Stimulated activated CD8-positive, alpha-beta memory T cell treated with anti-CD3 and anti-CD28 coated beads, Interleukin-4, amount 100 ng/mL, for 4 hours (primary cell): Measurements from ENCODE around the gene NEURL4.
A peak's percentile ranks its signal among the peaks of the same experiment; 100 is the strongest.
"Not testable (repeated sequence)": the region's sequence is repeated elsewhere in the genome, so short reads cannot be mapped to it uniquely, and the experiment has no call there.

Experiments
- DNase-seq, 2 donors: peaks; one replicate each; pipeline ENCODE4 v3.0.0-alpha.2; 2020; ENCODE audit warnings: low read depth in 2 of 2, low spot score in 1 of 2

NEURL4 gene

DNA sequence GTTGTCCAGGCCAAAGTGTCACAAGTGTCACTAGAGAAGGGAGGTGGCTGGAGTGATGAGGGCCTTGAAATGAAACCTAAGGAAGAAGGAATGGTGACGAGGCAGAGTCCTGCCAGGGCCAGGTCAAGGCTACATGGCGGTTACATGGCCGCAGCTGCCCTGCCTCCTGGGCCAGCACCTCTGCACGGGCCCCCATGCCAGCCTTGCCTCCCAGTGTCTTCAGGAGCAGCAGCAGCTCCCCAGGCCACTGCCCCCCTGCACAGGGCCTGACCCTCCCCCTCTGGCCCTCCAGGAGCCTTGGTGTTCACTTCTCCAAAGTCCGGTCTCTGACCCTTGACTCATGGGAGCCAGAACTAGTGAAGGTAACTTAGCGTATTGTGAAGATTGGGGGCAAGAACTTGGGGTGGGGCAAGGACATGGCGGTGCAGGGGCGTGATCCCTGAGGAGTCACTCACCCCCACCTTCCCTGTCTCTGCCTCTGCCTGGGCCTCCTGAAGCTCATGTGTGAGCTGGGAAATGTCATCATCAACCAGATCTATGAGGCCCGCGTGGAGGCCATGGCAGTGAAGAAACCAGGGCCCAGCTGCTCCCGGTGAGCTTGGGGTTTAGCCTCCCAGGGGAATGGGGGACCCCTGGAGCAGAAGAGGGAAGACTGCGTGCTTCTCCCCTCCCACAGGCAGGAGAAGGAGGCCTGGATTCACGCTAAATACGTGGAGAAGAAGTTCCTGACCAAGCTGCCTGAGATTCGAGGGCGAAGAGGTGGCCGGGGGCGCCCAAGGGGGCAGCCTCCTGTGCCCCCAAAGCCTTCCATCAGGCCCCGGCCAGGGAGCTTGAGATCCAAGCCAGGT, 18.7 kb upstream of the NEURL4 start:
- no peak for DNase-seq

DNA sequence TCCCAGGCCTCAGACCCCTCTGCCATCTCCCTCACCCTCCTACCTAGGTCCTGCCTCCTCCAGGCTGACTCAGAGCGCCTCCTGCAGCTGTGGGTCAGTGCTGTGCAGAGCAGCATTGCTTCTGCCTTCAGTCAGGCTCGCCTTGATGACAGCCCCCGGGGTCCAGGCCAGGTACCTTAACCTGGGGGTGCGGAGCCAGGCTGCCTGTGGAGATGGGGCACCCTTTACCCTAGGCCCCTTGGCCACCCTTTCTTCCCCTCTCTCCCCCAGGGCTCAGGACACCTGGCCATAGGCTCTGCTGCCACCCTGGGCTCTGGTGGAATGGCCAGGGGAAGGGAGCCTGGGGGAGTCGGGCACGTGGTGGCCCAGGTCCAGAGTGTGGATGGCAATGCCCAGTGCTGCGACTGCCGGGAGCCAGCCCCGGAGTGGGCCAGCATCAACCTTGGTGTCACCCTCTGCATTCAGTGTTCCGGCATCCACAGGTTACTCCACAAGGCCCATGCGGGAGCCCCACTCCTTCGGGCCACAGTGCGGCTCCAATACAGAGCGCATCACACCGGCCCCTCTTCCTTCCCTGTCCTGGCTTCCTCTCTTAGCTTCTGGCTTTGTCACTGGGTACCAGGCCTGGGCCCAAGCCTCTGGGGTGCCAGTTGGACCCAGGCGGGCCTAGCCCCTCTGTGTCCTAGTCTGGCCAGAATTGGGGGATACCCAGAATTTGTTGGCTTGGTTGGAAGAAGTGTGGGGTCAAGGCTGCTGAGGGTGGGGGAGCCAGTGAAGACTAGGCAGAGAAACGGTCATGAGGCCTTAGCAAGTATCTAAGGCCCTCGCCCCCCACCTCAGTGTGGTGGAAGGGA, 17.9 kb upstream of the NEURL4 start:
- DNase-seq: no peak

DNA sequence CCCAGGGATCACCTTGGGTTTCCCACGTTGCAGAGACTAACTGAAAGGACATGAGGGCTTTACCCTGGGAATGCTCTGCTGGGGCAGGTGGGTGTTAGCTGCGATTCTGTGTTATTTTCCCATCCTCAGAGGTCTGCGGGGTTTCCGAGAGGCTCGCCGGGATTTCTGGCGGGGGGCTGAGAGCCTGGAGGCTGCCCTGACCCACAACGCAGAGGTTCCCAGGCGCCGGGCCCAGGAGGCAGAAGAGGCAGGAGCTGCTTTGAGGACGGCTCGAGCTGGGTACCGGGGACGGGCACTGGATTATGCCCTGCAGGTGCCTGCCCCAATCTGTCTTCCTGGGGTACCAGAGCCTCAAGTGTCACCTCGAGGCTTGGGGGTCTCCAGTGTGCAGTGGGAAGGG, 14.1 kb upstream of the NEURL4 start:
- no peak for DNase-seq

DNA sequence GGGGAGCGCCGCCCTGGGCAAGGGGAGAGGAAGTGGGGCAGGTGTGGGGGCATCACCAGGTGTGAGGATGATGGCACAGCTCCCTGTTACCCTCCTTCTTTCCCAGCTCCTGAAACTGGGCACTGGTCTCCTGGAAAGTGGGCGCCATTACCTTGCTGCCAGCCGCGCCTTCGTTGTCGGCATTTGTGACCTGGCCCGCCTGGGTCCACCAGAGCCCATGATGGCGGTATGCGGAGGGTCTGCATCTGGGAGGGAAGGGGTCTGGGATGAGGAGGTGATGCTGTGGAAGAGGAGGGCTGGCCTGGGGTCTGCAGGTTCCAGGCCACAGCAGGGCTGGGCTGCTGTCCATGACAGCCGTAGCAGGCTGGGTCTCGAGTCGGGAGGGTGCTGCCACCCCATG, 12.7 kb upstream of the NEURL4 start:
- DNase-seq: no peak

DNA sequence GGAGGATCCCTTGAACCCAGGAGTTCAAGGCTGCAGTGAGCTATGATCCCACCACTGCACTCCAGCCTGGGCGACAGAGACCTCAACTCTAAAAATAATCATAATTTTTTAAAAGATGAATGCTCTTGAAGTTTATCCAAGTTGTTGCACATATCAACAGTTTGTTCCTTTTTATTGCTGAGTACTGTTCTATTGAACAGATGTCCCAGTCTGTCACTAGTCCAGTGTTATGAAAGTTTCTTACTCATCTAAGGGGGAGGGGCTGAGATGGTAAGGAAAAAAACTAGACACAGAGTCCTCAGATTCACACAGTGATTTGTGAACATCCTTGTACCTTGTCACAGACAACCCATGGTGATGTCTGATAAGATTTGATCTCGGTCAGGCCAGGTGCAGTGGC, 11.0 kb upstream of the NEURL4 start:
- no peak for DNase-seq

DNA sequence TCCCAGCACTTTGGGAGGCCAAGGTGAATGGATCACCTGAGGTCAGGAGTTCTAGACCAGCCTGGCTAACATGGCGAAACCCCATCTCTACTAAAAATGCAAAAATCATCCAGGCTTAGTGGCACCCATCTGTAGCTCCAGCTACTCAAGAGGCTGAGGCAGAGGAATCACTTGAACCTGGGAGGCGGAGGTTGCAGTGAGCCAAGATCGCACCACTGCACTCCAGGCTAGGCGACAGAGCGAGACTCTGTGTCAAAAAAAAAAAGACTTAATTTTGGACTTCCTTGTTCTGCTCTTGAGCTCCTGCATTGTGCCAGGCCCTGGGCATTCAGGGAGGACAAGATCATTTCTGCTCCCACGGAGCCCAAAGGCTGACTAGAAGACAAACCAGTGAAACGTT, 8.5 kb upstream of the NEURL4 start:
- DNase-seq: not testable (repeated sequence)

DNA sequence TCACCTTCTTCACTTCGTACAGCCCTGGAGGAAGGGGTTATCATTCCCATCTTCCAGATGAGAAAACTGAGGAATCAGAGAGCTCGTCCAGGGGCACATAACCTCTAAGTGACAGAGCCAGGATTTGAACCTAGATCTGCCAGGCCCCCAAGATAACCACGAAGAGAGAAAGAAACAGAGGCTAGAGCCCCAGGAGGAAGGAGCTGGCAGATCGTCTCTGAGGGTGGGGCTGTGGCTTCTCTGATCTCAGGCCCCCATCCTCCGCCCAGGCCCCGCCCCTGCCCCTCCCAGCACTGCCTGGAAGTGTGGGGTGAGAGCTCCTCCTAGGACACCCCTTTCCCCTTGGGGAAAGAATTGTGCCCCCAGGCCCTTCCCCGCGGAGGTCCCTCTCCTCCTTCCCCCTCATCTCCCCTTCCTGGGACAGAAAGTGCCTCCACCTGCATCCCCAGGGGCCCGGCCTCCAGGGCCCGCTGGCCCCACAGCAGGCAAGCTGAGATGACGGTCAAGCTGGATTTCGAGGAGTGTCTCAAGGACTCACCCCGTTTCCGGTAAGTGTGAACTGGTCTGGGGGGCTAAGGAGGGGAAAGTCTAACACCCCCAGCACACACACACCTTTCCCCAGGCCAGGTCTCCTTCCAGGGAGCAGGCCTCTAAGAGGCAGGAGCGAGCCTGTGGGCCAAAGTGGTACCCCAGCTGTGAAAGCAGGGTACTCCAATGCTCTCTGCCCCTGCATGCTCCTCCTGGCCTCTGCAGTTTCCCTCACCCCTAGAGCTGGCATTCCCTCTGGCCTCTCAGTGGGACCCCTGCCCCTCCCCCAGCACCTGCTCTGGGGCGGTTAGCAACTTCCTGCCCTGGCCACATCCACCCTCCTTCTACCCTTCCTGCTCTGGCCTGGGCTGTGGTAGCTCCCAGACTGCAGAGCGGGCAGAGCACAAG, 7.4 kb upstream of the NEURL4 start, which contains the start of gene ACAP1:
Gene ACAP1, plus strand, starts transcription at position 290 of the 936 bp plus-strand sequence. Its CDS starts 206 bp downstream, at position 496.
- peak; percentile 66 to 72 for DNase-seq

DNA sequence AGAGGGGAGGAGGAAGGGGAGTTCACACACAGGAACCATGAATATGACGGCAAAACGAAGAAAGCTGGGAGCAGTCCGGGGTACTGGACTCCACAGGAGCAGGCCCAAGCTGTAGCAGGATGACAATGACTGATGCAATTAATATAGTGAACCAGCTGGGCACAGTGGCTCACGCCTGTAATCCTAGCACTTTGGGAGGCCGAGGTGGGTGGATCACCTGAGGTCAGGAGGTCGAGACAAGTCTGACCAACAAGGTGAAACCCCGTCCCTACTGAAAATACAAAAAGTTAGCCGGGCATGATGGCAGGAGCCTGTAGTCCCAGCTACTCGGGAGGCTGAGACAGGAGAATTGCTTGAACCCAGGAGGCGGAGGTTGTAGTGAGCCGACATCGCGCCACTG, 6.6 kb upstream of the NEURL4 start:
- not testable (repeated sequence) for DNase-seq

DNA sequence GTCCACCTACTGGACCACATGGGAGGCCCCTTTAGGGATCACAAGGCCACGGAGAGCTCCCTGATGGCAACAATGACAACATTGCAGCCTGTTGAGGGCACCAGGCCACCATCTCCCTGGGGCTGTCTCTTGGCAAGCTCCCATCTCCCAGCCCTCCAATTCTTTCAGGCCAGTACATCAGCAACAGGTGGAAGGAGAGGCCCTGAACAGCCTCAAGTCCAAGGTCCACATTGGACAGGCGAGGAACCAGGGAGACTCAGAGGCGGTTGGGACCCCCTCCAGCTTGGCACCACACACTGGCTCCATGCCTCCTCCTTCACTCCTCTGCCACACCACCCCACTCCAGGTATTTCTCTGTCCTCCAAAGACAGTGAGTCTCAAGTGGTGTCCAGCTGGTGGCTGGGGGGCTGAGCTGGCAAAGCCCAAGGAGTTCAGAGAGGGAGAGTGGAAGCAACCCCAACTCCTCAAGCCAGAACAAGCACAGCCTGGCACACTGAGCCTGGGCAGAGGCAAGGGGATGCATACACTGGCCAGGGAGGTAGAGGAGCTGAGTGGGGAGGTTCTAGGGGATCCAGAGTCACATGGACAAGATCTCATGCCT, 5.9 kb upstream of the NEURL4 start:
- no peak for DNase-seq

DNA sequence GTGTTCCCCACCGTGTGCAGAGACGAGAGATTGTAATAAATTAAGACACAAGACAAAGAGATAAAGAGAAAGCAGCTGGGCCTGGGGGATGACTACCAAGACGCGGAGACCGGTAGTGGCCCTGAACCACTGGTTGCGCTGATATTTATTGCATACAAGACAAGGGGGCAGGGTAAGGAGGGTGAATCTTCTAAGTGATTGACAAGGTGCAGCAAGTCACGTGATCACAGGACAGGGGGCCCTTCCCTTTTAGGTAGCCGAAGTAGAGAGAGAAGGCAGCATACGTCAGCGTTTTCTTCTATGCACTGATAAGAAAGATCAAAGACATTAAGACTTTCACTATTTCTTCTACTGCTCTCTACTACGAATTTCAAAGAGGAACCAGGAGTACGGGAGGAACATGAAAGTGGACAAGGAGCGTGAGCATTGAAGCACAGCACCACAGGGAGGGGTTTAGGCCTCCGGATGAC, 3.5 kb upstream of the NEURL4 start:
- DNase-seq: not testable (repeated sequence)

DNA sequence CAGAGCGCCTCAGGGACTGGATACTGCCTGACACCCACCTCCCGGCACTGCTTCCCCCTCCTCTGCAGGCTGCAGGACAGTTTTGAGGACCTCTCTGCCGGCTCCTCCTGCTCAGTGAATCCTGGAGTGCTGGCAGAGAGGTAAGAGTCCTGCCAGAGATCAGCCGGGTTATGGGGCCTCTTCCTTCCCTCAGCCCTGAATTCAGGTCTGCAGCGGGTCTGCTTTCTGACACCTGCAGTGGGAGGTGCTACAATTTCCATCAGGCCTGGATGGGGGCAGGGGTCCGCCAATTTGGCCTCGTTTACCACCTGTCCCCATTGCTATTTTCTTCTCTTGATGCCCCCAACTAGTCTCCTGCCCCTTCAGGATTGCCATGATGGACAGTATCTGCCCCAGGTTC, 3.0 kb upstream of the NEURL4 start:
- DNase-seq: no peak

DNA sequence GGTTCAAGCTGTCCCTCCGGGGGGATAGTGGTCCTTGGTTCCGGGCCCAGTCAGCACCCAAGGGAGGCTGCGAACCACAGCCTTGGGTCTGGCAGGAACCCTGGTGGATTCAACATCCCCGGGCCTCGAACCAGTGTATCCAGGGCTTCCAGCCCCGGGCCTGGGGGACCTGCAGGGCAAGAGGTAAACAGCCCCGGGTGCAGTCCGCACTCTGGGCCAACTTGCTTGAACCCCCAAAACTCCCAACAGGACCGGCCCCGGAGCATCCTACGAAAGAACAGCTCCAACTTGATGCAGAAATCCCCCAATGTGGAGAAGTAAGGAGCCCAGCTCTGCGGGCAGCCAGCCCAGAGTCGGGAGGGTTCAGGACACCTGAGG, 1.5 kb upstream of the NEURL4 start:
- no peak for DNase-seq

DNA sequence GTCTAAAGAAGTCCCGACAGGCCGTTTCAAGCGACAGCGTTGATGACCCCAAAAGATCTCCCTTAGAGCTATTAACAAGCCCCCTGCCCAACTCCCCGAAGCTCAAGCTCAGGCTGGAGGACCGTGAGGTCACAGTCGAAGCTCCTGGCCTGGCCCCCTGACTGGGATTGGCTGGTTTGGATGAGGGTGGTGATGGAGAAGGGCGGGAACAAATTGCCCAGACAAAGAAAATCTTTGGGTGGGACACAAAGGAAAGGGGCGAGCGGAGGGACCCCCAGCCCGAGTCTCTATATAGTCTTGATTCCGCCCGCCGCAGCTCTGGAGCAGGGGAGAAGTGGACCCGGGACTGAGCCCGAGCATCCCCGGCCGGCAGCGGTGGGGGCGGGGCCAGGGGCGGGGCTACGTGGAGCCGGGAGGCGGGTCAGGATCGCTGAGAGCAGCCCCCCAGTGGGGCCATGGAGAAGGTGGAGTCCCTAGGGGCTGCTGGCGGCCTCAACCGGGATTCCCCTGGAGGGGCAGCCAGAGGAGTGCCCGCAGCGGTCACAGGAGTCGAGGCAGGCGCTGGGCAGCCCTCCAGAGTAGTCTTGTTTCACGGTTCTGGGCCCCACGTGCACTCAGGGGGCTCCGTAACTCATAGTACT, 982 bp upstream of the NEURL4 start:
- peak; percentile 43 to 58 for DNase-seq

DNA sequence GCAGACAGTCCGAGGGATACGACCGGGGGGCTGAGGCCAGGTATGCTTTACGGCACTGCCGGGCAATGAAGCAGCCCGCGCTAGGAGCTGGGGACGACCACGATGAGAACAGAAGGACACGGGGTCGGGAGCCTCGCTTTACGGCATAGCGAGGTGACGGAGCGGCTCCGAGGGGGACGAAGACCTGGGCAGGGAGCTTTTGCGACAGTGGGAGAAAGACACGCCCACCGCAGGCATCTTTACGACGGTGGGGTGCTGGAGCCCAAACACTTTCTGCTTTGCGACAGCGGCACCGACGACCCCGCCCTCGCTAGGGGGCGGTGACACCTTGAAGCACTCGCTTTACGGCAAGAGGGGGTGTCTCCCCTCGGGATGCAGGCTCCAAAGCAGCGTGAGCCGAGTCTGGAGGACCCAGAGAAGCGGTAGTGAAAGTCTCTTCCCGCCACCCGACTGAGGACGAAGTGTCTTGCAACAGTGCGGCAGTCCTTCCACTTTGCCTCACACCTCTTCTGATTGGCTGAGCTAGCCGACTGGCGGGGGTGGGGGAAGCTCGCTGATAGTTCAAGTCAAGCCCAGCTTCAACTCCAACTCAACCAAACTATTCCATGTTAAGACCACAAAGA, 350 bp upstream of the NEURL4 start:
- DNase-seq: peak; percentile 91 to 94

DNA sequence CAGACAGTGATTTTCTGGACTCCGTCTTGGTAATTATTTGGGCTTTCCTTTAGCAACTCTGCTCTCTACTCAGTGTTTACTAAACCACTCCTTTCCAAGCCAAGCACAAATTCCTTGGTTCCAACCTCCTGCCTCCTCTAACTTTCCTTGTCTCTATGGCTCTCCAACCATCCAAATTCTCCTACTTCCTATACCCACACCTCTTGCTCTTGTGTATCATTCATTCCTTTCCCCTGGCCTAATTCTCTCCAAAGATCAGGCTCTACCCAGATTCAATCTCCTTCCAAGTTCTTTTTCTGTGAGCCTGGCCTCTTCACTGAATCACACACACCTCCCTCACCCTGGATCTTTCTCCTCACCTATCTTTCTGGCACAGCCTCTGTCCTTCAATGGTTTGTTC, 1.1 kb downstream of the NEURL4 start:
- no peak for DNase-seq

DNA sequence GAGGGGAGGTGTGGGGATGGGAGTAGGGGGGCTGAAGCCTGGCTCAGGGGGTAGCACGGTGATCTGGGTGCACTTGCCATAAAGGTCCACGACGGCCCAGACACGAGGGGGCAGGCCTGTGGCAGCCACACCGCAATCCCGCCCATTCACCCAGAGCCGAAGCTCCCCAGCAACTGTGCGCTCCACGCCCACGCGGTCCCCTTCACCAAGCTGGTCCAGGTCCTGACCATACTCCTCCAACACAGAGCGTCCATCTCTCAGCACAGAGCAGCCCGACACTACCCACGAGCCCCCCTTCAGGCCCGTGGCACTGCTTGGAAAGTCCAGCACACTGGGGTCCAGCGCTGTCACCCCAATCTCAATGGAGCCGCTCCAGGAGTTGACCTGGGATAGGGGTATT, 1.6 kb downstream of the NEURL4 start:
- no peak for DNase-seq

DNA sequence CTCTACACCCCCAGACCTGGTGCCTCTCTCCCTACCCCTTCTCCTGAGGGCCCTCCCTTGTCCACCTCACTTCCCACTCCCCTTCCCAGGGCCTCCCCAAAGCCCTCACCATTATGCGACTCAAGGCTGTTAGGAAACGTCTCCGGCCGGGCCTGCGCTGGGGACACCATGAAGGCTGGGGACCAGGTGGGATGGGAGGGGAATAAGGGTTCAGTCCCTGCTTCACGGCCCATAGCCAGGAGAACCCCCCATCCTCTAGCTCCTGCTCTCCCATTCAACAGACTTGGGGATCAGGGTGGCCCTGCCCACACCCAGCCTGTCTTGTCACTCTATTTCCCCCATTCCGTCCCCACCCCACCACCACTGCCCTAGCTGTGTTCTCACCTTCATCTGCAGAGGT, 2.1 kb downstream of the NEURL4 start:
- DNase-seq: no peak

DNA sequence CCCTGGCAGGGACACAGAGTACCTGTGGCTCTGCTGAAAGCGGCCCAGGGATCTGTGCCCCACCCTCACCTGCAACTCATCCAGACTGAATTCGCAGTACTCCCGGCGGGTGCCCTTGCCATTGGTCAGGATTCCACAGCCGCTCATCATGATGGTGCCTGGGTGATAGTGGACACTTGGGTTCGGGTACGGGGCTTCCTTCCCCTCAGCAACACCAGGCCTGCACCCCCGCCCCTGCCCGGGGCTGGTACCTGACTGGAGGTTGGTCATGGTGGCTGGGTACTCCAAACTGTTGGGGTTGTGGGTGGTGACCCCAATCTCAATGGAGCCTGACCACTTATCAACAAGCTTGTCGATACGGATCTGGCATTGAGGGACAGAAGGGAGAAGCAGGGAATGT, 2.9 kb downstream of the NEURL4 start:
- no peak for DNase-seq

DNA sequence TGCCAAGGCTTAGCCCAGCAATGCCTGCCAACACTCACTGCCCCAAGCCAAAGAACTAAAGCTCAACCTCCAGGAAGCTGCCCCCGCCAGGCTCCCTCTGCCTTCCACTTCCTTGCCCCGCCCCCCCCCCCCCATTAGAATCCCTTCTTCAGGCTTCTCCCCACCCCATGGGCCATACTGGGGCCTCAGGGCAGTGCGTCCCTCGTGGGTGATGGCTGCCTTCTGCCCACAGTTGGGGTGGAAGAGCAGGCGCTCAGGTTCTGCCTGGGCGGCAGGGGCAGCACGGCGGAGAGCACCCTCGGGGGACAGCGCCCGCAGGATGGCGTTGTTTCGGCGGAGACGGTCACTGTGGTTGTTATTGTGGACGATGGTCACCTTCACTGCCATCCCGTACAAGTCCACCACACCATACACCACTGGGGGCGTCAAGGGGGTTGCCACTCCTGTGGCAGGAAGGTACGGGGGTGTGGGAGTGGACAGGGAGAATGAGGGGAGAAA, 4.1 kb downstream of the NEURL4 start:
- DNase-seq: no peak

DNA sequence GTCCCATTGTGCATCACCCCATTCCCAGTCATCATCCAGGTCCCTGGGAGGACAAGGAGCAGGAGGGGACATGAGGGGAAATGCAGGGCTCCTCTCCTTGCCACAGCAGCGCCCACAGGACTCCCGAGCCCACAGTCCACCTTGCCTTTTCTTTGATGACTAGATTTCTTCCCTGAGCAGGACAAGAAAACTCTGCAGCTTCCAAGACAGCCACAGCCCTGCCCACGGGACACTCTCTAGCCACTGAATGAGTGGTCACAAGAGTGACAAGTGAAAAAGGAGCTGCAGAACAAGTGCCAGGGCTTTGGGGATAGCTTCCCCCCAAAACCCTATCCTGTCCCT, 4.7 kb downstream of the NEURL4 start:
- DNase-seq: no peak
